Esophagus mucosa (tissue), 1 donor: ENCODE results near the gene LTV1. TPM values are rescaled to one million over a fixed set of nuclear protein-coding genes. Genes with fewer than 3 reads are reported as not detected.
"Not testable (repeated sequence)": the region's sequence is repeated elsewhere in the genome, so short reads cannot be mapped to it uniquely, and the experiment has no call there.

ENCODE experiments used
- ATAC-seq: fragments of 200-7000 bp; cut with Tn5 transposase; one replicate; pipeline ENCODE4 v1.9.1; 2020
- total RNA-seq: library from RNA; stranded (reverse); gene quantifications from one replicate; pipeline ENCODE4 v1.2.4, GENCODE V29; 2023
- donor health status: DM: yes; HTN: yes; CAD: no.

LTV1 gene, protein sequence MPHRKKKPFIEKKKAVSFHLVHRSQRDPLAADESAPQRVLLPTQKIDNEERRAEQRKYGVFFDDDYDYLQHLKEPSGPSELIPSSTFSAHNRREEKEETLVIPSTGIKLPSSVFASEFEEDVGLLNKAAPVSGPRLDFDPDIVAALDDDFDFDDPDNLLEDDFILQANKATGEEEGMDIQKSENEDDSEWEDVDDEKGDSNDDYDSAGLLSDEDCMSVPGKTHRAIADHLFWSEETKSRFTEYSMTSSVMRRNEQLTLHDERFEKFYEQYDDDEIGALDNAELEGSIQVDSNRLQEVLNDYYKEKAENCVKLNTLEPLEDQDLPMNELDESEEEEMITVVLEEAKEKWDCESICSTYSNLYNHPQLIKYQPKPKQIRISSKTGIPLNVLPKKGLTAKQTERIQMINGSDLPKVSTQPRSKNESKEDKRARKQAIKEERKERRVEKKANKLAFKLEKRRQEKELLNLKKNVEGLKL
- total RNA-seq: 14.4 TPM

- ATAC-seq: peak; percentile 100
Measured at GRCh38 chr6:143842902-143843676, at the start of gene LTV1. Gene LTV1 (plus strand): TSS chr6:143843338. CDS start chr6:143843478, 140 bp downstream.

DNA sequence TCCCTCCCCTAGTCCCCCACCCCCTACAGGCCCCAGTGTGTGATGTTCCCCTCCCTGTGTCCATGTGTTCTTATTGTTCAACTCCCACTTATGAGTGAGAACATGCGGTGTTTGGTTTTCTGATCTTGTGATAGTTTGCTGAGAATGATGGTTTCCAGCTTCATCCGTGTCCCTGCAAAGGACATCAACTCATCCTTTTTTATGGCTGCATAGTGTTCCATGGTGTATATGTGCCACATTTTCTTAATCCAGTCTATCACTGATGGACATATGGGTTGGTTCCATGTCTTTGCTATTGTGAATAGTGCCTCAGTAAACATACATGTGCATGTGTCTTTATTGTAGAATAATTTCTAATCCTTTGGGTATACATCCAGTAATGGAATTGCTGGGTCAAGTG is 46.6 kb upstream of the LTV1 start:
- ATAC-seq: not testable (repeated sequence)

DNA sequence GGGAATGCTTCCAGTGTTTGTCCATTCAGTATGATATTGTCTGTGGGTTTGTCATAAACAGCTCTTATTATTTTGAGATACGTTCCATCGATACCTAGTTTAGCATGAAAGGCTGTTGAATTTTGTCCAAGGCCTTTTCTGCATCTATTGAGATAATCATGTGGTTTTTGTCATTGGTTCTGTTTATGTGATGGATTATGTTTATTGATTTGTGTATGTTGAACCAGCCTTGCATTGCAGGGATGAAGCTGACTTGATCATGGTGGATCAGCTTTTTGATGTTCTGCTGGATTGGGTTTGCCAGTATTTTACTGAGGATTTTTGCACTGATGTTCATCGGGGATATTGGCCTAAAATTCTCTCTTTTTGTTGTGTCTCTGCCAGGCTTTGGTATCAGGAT is 44.7 kb upstream of the LTV1 start:
- ATAC-seq: not testable (repeated sequence)

- ATAC-seq: no peak
Measured at GRCh38 chr6:143802833-143803565, 40.1 kb upstream of the LTV1 start.

GRCh38 chr6:143803769-143804568 is 39.2 kb upstream of the LTV1 start:
- ATAC-seq: no peak

GRCh38 chr6:143804835-143805239 is 38.3 kb upstream of the LTV1 start:
- ATAC-seq: no peak

GRCh38 chr6:143806282-143807102 is 36.6 kb upstream of the LTV1 start:
- ATAC-seq: no peak

DNA sequence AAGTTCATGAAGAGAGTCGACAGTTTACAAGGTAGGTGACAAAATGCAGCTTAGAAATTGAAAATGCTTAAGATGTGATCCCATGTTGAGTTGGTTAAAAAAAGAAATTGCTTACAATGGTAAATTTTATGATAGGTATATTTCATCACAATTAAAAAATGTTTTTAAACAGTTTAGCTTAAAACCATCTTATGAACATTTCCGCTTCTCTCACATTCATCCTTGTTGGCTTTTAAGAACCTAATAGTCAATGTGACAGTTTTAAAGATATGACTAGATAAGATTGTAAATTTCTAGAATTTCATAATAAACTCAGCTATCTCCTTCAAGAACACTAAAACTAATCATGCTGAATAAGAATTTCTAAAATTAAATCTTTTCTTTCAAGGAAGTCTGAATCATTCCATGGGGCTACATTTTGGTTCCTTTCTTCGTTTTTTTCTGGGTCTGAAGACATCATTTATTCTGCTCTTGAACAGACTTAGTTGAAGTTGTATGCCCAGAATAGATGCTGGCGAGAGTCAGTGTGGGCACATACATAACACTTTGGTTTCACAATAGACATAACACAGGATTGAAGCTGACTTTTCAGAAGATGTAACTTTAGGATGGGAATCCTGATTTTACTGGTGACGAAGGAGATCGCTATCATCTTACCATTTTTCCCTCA is 35.9 kb upstream of the LTV1 start:
- ATAC-seq: no peak

DNA sequence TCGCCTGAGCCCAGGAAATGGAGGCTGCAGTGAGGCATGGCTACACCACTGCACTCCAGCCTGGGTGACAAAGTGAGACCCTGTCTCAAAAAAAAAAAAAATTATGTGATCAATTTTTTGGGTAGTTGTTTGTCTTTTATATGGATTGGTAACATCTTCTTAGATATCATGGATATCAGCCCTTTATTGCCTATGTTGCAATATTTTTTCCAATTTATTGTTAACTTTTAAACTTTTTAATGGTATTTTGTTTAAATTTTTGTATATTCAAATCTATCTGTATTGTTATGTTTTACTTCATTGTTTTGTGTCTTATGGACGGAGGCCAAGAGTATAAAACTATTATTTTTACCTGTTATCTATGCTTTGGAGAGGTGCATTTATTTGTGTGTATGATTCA is 32.4 kb upstream of the LTV1 start:
- no peak for ATAC-seq

DNA sequence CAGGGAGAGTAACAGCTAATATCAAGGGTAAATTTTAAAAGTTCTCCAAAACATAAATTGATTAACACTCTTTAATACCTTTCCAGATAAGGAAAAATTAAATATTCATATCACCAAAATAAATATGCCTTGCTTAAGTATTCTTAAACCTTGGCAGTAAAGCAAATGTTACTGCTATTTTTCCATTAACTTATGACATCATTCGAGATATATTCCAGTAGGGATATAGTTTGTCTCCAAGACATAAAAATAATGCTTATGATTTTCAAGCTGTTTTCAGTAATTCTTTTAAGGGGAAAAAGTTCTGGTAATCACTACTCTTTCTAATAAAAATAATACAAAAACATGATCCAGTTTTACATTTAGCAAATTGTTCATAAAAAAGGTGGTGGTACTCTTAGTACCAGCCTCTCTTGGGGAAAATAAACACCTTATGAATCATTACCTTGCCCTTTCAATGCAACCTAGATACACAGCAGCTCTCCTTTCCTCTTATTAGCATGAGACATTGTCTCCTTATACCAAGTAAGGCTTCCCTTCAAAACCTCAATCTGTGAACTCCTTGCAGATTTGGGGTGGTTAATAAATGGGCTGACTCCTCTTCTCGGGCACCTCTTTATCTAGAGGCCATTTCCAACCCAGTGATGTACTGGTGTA is 31.5 kb upstream of the LTV1 start:
- ATAC-seq: no peak

DNA sequence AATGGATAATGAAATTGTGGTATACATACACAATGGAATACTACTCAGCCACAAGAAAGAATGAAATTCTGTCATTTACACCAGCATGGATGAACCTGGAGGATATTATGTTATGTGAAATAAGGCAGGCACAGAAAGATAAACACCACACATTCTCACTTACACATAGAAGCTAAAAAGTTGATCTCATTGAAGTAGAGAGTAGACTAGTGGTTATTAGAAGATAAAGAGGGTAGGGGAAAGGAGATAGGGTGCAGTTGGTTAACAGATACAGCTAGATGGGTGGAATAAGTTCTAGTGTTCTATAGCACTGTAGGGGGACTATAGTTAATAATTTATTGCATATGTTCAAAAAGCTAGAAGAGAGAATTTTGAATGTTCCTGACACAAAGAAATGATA is 25.5 kb upstream of the LTV1 start:
- ATAC-seq: no peak

DNA sequence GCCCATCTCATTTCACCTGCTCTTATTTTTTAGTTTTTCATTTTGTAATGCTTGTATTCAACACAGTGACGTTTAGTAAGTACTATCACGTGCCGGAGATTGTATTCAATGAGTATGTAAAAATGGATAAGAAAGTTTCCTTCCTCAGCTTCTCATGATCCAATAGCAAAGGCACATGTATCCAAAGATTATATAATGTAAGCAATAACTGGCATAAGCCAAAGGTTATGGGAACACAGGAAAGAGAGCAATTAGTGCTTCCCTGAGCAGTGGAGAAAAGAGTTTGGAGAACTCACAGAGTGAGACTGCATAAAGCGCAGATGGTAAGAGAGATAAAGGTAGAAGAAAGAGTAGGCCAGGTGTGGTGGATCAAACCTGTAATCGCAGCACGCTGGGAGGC is 21.8 kb upstream of the LTV1 start:
- ATAC-seq: no peak

DNA sequence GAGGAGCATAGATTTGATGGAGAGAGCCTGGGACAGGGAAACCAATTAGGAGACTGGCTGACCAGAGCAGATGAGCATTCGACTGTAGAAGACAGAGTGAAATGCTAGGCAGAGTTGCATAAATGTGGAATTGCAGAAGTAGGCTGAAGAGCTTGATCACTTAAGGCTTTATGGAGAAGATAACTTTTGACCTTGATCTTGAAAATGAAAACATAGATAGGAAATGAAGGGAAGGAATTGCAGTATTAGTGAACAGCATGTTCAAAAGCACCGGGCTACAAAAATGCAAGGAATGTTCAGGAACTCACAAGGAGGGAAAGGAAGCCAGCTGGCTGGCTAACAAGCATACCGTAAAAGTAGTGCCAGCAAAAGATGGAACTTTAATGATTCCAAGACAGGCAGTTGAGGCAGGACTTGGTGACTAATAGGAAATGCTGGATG is 20.5 kb upstream of the LTV1 start:
- no peak for ATAC-seq

GRCh38 chr6:143823548-143823947 is 19.6 kb upstream of the LTV1 start:
- ATAC-seq: peak; percentile 23

GRCh38 chr6:143828572-143828971 is 14.6 kb upstream of the LTV1 start:
- no peak for ATAC-seq

DNA sequence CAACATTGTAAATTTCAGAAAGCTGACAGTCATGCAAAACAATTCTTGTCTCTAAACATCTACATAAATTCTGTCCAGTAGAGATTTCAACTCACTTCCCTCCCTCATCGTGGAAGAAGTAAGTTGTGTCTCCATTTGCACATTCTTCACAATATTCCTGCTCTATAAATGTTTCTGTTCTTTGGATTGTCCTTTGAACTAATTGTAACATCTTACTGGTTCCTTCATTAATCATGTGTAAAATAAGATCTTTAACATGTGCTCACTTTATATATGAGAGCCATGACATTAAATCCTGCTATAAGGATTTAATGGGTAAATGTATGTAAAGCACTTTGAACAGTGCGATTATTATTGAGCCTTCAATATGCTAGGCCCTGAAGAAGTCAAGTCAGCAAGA is 7.0 kb upstream of the LTV1 start:
- ATAC-seq: no peak

- ATAC-seq: no peak
Measured at GRCh38 chr6:143838395-143838794, 4.7 kb upstream of the LTV1 start.

DNA sequence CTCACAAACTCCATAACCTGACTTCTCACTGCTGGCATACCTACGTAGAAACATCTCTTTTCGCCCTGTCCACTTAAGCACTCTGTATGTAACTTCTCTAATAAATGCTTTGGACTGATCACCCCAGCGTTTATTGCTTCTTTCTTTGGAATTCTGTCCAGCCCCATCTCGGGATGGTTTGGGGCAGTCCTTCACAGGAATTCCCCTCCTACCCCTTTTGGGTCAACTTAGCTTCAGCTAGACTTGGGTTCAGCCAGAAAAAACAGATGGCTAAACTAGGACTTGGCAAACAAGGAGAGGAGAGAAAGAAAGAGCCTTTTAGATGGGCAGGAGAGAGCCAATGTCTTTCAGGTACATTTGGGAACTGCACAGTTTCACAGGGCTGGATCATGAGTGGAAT is 3.9 kb upstream of the LTV1 start:
- no peak for ATAC-seq

DNA sequence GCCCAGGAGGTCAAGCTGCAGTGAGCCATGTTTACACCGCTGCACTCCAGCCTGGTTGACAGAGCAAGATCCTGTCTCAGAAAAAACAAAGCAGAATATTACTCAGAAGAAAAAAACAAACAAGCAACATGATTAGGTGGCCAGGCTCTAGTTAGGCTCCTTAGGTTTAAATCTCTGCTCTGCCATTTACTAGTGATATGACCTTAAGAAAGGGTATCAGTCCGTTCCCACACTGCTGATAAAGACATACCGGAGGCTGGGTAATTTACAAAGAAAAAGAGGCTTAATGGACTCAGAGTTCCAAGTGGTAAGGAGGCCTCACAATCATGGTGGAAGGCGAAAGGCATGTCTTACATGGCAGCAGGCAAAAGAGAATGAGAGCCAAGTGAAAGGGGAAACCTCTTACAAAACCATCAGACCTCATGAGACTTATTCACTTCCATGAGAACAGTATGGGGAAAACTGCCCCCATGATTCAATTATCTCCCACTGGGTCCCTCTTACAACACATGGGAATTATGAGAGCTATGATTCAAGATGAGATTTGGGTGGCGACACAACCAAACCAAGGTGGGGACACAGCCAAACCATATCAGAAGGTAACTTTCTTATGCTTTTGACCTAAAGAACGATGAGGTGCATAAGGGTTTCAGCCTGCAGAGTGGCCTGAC is 2.4 kb upstream of the LTV1 start:
- no peak for ATAC-seq
